Activated naive CD4-positive, alpha-beta T cell (primary cell): ENCODE results near the gene NUBP1.
"Not testable (repeated sequence)": the region's sequence is repeated elsewhere in the genome, so short reads cannot be mapped to it uniquely, and the experiment has no call there.

Experiments
- DNase-seq, 4 experiments: peaks; one replicate each; lab custom pipeline; 2025; lab: John Stamatoyannopoulos, UW

The NUBP1 gene

DNA sequence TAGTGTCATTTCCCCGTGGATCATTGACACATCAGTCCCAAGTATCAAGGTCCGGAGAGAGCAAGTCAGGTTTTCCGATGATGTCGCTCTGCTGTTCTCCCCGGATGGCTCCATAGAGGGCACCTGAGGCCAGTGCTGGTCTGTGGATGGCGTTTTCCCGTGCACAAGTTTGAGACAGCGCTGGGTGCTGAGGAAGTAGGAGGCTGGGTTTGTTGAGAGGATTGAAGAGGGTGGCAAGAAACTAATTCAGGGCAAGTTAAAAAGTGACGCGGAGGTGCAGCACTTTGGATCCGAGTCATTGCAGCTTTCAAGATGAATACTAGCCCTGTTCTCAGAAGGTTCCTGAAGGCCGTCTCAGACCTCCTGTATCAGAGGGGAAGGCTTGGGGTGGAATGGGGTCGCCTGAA, 7.7 kb downstream of the NUBP1 start:
- DNase-seq: no peak

GRCh38 chr16:10752843-10753523, 9.3 kb downstream of the NUBP1 start:
- no peak for DNase-seq

GRCh38 chr16:10753670-10754069, 10.0 kb downstream of the NUBP1 start:
- no peak for DNase-seq

DNA sequence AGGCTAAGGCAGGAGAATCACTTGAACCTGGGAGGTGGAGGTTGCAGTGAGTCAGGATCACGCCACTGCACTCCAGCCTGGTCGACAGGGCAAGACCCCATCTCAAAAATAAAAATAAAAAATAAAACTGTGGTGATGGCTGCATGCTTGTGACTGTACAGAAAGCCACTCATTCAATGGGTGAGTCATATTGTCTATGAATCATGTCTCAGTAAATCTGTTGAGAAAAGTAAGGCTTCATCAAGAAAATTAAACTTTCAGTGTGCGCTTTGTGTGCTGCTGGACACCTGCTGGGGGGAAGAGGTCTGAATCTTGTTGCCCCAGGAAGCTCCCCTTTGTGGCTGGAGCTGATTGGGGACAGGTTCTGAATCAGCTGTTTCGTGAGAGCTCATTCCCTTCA, 11.3 kb downstream of the NUBP1 start:
- DNase-seq: no peak

- no peak for DNase-seq
Measured at GRCh38 chr16:10756574-10756973, 12.9 kb downstream of the NUBP1 start.

GRCh38 chr16:10760858-10761257, 17.2 kb downstream of the NUBP1 start:
- no peak for DNase-seq

DNA sequence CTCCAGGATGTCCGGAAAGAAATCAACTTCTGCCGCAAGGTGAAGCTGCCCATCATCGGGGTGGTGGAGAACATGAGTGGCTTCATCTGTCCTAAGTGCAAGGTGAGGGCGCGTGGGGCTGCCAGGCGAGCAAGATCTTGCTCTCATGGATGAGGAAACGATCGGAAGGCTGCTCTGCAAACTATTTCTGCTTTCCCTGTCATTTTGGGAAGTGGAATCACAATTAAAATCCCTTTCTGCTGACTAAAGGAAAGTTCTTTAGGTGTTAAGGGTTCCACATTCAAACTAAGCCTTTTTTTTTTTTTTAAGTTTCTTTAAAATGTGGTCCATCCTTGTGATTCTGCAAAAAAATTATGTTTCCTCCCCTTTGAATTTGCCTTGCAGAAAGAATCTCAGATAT, 17.7 kb downstream of the NUBP1 start:
- no peak for DNase-seq

DNA sequence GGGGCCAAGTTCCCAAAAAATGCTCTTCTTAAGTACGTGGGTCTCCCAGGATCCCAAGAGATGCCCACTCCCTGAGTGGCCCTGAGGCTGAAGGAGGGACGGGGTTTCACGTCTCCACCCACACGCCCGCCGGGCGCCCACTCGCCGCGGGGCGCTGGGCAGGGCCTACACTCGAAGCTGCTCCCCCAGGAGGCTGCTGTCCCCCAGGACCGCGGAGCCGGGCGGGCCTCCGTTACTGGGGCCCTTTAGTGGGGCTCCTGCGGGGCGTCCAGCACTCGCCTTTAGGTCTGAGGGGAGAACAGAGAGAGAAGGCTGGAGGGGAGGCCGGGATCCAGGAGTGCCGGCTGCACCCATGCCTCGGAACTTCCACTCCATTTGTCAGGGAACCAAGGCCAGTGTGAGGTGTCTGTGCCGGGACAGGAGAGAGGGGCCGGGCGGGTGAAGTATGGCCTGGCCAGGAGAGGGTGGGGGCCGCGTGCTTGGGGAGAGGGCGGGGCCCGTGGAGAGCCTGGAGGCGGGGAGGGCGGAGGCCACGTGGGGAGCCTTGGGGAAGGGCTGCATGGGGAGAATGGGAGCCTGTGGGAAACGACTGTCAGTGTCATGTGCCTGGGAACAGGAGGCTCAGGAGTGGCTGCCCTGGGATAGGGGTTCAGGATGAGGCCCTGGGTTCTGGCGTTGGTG, 18.8 kb downstream of the NUBP1 start:
- DNase-seq: no peak

DNA sequence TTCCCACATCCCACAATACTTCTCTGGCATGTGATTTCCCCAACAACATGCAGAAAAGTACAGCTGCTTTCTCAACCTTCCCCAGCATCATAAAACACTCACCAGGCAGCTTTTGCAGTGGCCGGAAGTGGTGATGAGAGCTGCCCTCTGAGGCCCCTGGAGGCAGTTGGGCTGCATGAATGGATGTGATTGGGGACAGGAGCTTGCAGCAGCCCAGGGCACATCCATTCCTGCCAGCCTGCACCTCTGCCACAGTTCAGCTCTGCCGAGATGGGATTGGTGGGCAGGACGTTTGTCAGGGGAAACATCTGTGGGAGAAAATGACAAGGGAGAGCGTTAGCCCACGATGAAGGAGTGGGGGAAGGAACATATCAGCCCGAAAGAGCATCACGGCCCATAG, 19.8 kb downstream of the NUBP1 start:
- DNase-seq: no peak

DNA sequence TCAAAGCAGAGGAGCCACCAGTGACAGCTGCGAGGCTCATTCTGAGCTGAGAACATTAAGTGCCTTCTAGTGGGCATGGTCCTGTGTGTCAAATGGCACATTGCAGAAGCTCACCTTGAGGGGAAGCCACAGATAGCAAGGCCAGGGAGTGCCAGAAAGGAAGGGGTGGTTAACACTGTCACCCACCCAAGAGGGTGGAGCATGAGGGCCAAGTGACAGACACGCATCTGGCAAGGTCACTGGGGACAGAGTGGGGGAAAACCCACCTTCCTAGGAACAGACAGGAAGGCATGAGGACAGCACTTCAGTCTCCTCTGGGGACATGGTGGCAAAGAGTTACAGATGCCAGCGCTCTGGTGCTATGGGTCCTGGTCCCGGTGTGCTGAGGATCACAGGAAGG, 22.1 kb downstream of the NUBP1 start:
- DNase-seq: no peak

DNA sequence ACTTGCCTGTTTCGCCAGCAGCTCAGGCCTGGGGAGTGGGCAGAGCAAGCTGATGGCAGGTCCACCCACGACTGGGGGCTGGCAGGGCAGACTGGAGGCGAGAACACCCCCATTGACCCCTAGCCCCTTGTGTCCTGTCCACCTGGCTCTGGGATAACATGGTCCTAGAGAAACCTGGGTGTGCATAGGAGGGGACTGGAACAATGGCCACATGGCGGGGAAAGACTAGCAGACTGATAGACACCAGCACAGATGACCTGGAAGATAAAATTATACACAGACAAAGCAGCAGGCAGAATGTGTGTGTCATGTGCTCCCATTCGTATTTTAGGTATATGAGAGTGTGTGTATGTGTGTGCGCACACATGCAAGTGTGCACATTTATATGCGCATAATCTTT, 23.5 kb downstream of the NUBP1 start:
- DNase-seq: no peak

GRCh38 chr16:10769381-10769780, 25.7 kb downstream of the NUBP1 start:
- DNase-seq: no peak

GRCh38 chr16:10770907-10771306, 27.3 kb downstream of the NUBP1 start:
- DNase-seq: no peak

- no peak for DNase-seq
Measured at GRCh38 chr16:10776280-10776679, 32.6 kb downstream of the NUBP1 start.

- not testable (repeated sequence) for DNase-seq
Measured at GRCh38 chr16:10776923-10777322, 33.3 kb downstream of the NUBP1 start.

- DNase-seq: no peak
Measured at GRCh38 chr16:10777356-10777755, 33.7 kb downstream of the NUBP1 start.

- not testable (repeated sequence) for DNase-seq
Measured at GRCh38 chr16:10779908-10780307, 36.3 kb downstream of the NUBP1 start.

DNA sequence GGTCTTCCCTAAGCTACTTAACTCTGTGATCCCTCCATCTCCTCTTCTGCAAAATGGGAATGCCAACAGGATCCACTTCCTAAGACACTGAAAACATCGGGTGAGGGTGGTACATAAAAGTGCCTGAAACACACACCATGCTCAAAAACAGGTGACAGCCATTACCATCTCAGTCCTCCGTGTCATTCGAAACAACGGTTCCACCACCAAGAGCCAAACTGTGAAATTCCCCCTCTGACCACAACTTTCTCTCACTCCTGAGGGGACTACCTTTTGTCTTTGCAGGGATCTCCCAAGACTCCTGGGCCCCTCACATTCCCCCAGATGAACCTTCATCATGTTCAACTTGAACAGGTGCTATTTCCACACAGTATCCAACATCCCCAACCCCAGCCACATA, 37.0 kb downstream of the NUBP1 start:
- DNase-seq: no peak

GRCh38 chr16:10782628-10783027, 39.0 kb downstream of the NUBP1 start:
- no peak for DNase-seq

- DNase-seq: no peak
Measured at GRCh38 chr16:10787304-10787703, 43.7 kb downstream of the NUBP1 start.

DNA sequence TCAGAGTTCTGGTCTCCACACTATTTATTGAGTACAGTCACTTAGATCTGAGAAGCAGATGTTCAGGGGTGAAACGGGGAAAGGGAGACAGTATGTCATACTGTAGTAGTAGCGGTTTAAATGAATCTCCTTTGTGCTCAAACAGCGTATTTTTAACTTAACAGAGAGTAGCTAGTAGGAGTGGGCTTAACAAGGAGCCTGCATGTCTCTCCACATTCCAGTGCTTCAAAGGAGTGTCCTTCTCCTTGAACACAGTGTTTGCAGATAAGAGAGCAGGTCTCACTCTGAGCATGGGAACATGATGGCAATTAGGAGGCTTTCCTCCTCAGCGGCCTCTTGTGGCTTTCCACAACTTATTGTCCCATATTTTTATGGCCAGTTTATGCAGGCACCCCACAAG, 45.0 kb downstream of the NUBP1 start:
- not testable (repeated sequence) for DNase-seq

DNA sequence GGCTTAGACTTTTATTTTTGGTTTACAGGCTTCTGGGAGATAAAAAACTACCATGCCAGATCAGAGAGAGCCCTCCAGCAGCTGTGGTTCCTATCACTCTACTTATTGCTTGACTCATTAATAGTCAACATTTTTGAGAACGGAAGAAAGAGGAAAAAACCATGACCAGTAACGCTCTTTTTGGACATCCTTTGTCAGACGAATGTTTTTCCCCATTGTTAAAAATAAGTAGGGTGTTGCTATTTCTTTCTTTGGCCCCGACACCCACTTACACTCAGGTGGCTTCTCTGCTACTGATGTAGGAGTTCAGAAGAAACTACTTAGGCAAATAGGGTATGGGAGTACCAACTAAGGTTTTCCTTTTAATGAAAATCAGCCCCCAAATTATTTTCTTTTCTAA, 47.4 kb downstream of the NUBP1 start:
- no peak for DNase-seq

GRCh38 chr16:10799736-10800135, 56.1 kb downstream of the NUBP1 start:
- DNase-seq: no peak

DNA sequence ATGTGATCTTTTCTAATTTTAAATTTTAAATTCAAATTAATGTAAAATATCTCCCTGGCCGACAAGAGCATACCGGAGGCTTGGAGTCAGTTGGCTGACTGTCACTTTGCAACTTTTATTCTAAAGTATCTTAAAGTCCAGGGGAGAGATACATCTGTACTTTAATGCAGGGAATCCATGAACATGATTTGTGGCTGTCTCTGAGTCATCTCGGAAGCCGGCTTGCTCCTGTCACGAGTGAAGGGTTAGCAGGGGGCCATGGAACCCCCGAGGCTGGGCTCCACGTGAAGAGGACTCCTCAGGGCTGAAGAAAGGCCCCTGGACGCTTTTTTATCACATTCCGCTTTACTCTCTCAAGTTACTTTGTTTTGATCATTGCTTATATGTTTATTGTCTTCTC, 61.7 kb downstream of the NUBP1 start:
- DNase-seq: no peak
